Neural crest cell (in vitro differentiated cells): ENCODE measurements around the gene MYNN. TPM values are rescaled to one million over a fixed set of nuclear protein-coding genes. Genes with fewer than 3 reads are reported as not detected.

Source experiments
- DNase-seq: peaks from one replicate; pipeline ENCODE4 v3.0.0; 2021; ENCODE audit warnings: low read depth, mixed read lengths, low spot score
- H3K27ac Mint-ChIP-seq: one replicate; pipeline ENCODE4 v1.8.0; 2021; ENCODE audit warnings: mild to moderate bottlenecking, mixed read lengths; ENCODE audit not compliant: unreplicated experiment
- H3K27me3 Mint-ChIP-seq: 2 replicates; pipeline ENCODE4 v1.8.0; 2021; ENCODE audit warnings: low read depth, mild to moderate bottlenecking, mixed read lengths
- H3K36me3 Mint-ChIP-seq: 2 replicates; pipeline ENCODE4 v1.8.0; 2021; ENCODE audit warnings: low read depth, mild to moderate bottlenecking, mixed read lengths
- H3K4me1 Mint-ChIP-seq: 2 replicates; pipeline ENCODE4 v1.8.0; 2021; ENCODE audit warnings: mixed read lengths
- H3K4me3 Mint-ChIP-seq: one replicate; pipeline ENCODE4 v1.8.0; 2021; ENCODE audit warnings: mild to moderate bottlenecking, mixed read lengths
- H3K9me3 Mint-ChIP-seq: 2 replicates; pipeline ENCODE4 v1.8.0; 2021; ENCODE audit warnings: mixed read lengths
- CTCF ChIP-seq: fragments of 200-600 bp; sonication (generic); conservative IDR thresholded peaks from 2 replicates; pipeline ENCODE4 v1.5.0; 2021; ENCODE audit warnings: antibody characterized with exemption, mild to moderate bottlenecking
- total RNA-seq: library from RNA; stranded (reverse); gene quantifications from 2 replicates; pipeline ENCODE4 v1.2.1, GENCODE V29; 2021

The MYNN gene
- total RNA-seq, 1 donor from 2014 or later: 15.0 TPM

- no peak for DNase-seq
- peaks cover 5% of the 10 kb centered on the region for H3K4me1 Mint-ChIP-seq
- no peaks in the 10 kb centered on the region for H3K27me3 Mint-ChIP-seq
Measured at GRCh38 chr3:169818316-169818715, 45.1 kb downstream of the MYNN start.

GRCh38 chr3:169822091-169822490 is 48.9 kb downstream of the MYNN start:
- Mint-ChIP-seq H3K27ac (no peak overlapping the region), H3K9me3 (no peaks in the 10 kb centered on the region), H3K27me3 (no peaks in the 10 kb centered on the region), H3K4me3 (no peak overlapping the region), H3K4me1 (no peaks in the 10 kb centered on the region), H3K36me3 (no peaks in the 10 kb centered on the region)
- no peak for DNase-seq
- TF ChIP-seq CTCF: no peak

More at GRCh38 chr3:169818316-169818715, 45.1 kb downstream of the MYNN start:
- TF ChIP-seq CTCF: no peak
- Mint-ChIP-seq H3K36me3 (peaks cover 6% of the 10 kb centered on the region), H3K27ac (no peak overlapping the region), H3K4me3 (no peak overlapping the region), H3K9me3 (peaks cover 7% of the 10 kb centered on the region)

GRCh38 chr3:169822540-169822939 is 49.3 kb downstream of the MYNN start:
- no peak overlapping the region for H3K4me3 Mint-ChIP-seq

GRCh38 chr3:169822983-169823382 is 49.8 kb downstream of the MYNN start:
- TF ChIP-seq CTCF: no peak
- Mint-ChIP-seq H3K27ac (no peak overlapping the region), H3K4me3 (no peak overlapping the region), H3K27me3 (no peaks in the 10 kb centered on the region), H3K36me3 (no peaks in the 10 kb centered on the region), H3K4me1 (no peaks in the 10 kb centered on the region), H3K9me3 (no peaks in the 10 kb centered on the region)
- DNase-seq: no peak

More at GRCh38 chr3:169822540-169822939, 49.3 kb downstream of the MYNN start:
- Mint-ChIP-seq H3K9me3 (no peaks in the 10 kb centered on the region), H3K36me3 (no peaks in the 10 kb centered on the region), H3K27ac (no peak overlapping the region), H3K27me3 (no peaks in the 10 kb centered on the region), H3K4me1 (no peaks in the 10 kb centered on the region)
- TF ChIP-seq CTCF: no peak
- no peak for DNase-seq

- Mint-ChIP-seq H3K36me3 (no peaks in the 10 kb centered on the region), H3K4me1 (no peaks in the 10 kb centered on the region), H3K27ac (no peak overlapping the region), H3K27me3 (no peaks in the 10 kb centered on the region), H3K4me3 (no peak overlapping the region), H3K9me3 (no peaks in the 10 kb centered on the region)
- no peak for TF ChIP-seq CTCF
- DNase-seq: no peak
Measured at GRCh38 chr3:169825316-169825715, 52.1 kb downstream of the MYNN start.

GRCh38 chr3:169827712-169828111 is 54.5 kb downstream of the MYNN start:
- TF ChIP-seq CTCF: no peak
- H3K4me3 Mint-ChIP-seq: no peak overlapping the region
- H3K36me3 Mint-ChIP-seq: no peaks in the 10 kb centered on the region
- peaks cover under 1% of the 10 kb centered on the region for H3K9me3 Mint-ChIP-seq
- no peak for DNase-seq
- no peaks in the 10 kb centered on the region for H3K27me3 Mint-ChIP-seq
- H3K4me1 Mint-ChIP-seq: no peaks in the 10 kb centered on the region
- H3K27ac Mint-ChIP-seq: no peak overlapping the region
